GM21825 (cell line): Measurements from ENCODE around the gene BRI3.

Experiments
- ATAC-seq: cut with Tn5 transposase; IDR thresholded peaks from one replicate; pipeline ENCODE4 v1.9.1; 2021; ENCODE audit warnings: mild to moderate bottlenecking, moderate library complexity; ENCODE audit not compliant: unreplicated experiment

The BRI3 gene

GRCh38 chr7:98335411-98335977, 54.0 kb downstream of the BRI3 start:
- ATAC-seq, result no peak

GRCh38 chr7:98338441-98338840, 57.0 kb downstream of the BRI3 start:
- no peak for ATAC-seq

GRCh38 chr7:98339043-98339442, 57.6 kb downstream of the BRI3 start:
- ATAC-seq, result no peak

GRCh38 chr7:98341106-98341505, 59.6 kb downstream of the BRI3 start:
- ATAC-seq, result no peak
